ENCODE measurements around the gene MADCAM1.

DNA sequence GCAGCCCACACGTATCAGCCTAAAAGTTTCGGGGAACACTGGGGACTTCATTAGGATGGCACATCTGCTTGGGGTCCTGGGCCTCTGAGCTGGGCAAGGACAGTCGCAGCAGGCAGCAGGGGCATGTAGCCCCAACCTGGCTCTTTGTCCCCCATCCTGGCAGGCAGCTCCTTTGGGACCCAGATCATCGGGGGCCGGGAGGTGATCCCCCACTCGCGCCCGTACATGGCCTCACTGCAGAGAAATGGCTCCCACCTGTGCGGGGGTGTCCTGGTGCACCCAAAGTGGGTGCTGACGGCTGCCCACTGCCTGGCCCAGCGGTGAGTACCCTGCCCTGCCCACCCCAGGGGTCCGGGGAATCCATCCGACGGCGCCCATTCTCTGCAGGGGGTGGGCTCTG, 50.8 kb downstream of the MADCAM1 start:
- TF ChIP-seq, protein P1, sequence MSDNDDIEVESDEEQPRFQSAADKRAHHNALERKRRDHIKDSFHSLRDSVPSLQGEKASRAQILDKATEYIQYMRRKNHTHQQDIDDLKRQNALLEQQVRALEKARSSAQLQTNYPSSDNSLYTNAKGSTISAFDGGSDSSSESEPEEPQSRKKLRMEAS (IDR thresholded peaks at IDR 0.05) = no peak
- TF ChIP-seq CHD2 (IDR thresholded peaks at IDR 0.05; ENCODE audit: low read length) (no peak), NANOG (IDR thresholded peaks at IDR 0.05; ENCODE audit: insufficient read depth, low read depth, low read length, poor library complexity, severe bottlenecking) (no peak), FOSL1 (IDR thresholded peaks at IDR 0.05; ENCODE audit: insufficient read depth, low read depth, low read length) (no peak), SUZ12 (IDR thresholded peaks at IDR 0.05; ENCODE audit: low read length) (no peak), SRF (IDR thresholded peaks at IDR 0.05; ENCODE audit: low read depth, low read length) (no peak), ZNF274 (IDR thresholded peaks at IDR 0.05; ENCODE audit: borderline replicate concordance, extremely low read depth, low read length) (no peak), EP300 (IDR thresholded peaks at IDR 0.05; ENCODE audit: borderline replicate concordance in 1 of 2, low read depth in 2 of 2, low read length in 2 of 2) (no peak), JUND (IDR thresholded peaks at IDR 0.05; ENCODE audit: low read length) (no peak), EZH2 (IDR thresholded peaks at IDR 0.05; ENCODE audit: low read depth, low read length, severe bottlenecking) (no peak)
- TF ChIP-seq, protein P2, sequence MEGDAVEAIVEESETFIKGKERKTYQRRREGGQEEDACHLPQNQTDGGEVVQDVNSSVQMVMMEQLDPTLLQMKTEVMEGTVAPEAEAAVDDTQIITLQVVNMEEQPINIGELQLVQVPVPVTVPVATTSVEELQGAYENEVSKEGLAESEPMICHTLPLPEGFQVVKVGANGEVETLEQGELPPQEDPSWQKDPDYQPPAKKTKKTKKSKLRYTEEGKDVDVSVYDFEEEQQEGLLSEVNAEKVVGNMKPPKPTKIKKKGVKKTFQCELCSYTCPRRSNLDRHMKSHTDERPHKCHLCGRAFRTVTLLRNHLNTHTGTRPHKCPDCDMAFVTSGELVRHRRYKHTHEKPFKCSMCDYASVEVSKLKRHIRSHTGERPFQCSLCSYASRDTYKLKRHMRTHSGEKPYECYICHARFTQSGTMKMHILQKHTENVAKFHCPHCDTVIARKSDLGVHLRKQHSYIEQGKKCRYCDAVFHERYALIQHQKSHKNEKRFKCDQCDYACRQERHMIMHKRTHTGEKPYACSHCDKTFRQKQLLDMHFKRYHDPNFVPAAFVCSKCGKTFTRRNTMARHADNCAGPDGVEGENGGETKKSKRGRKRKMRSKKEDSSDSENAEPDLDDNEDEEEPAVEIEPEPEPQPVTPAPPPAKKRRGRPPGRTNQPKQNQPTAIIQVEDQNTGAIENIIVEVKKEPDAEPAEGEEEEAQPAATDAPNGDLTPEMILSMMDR (IDR thresholded peaks at IDR 0.05; ENCODE audit: control extremely low read depth in 1 of 3, insufficient read depth in 1 of 3, low read depth in 1 of 3, low read length in 3 of 3) = no peak
- TF ChIP-seq, protein P3, sequence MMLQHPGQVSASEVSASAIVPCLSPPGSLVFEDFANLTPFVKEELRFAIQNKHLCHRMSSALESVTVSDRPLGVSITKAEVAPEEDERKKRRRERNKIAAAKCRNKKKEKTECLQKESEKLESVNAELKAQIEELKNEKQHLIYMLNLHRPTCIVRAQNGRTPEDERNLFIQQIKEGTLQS (IDR thresholded peaks at IDR 0.05; ENCODE audit: insufficient read depth, low read depth, low read length) = no peak
